ENCODE results near the gene FHAD1.
"Not testable (repeated sequence)": the region's sequence is repeated elsewhere in the genome, so short reads cannot be mapped to it uniquely, and the experiment has no call there.

FHAD1 gene

DNA sequence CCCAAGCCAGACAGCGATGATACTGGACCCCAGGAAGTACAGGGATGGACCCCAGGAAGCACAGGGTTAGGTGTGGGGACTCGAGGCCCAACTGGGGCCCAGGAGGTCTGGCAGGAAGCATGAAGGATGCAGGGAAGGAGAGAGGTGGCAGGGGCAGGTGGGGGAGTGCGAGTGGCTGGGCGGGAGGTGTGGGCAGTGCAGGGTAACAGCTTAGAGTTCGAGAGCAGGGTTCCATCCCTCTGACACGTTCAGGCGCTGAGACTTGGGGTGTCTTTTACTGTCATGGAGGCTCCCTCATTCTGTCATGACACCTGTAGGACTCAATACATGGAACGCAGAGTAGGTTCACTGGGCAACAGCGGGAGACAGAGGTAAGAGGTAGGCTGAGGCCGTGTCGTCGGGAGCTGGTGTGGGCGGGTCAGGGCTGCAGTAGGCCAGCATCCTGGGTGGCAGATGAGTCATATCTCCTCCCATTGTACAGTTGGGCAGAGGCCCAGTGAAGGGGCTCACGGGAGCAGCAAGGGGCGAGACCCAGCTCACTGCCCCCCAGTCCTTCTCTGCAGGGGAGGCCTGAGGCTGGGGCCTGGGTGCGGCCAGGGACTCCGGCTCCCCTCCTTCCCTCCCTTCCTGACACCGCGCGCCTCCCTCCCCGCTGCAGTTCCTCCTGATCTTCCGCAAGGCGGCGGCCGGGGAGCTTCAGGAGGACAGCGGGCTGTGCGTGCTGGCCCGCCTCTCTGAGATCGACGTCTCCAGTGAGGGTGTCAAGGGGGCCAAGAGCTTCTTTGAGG, 179.7 kb downstream of the FHAD1 start:
- no peak for DNase-seq (ENCODE audit: low read depth)
- no peak overlapping the region for H3K4me3 ChIP-seq (ENCODE audit: low read depth, low read length)
- TF ChIP-seq, protein P1, sequence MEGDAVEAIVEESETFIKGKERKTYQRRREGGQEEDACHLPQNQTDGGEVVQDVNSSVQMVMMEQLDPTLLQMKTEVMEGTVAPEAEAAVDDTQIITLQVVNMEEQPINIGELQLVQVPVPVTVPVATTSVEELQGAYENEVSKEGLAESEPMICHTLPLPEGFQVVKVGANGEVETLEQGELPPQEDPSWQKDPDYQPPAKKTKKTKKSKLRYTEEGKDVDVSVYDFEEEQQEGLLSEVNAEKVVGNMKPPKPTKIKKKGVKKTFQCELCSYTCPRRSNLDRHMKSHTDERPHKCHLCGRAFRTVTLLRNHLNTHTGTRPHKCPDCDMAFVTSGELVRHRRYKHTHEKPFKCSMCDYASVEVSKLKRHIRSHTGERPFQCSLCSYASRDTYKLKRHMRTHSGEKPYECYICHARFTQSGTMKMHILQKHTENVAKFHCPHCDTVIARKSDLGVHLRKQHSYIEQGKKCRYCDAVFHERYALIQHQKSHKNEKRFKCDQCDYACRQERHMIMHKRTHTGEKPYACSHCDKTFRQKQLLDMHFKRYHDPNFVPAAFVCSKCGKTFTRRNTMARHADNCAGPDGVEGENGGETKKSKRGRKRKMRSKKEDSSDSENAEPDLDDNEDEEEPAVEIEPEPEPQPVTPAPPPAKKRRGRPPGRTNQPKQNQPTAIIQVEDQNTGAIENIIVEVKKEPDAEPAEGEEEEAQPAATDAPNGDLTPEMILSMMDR (IDR thresholded peaks at IDR 0.05; ENCODE audit: low read depth, low read length, missing control alignments), result no peak
- in situ Hi-C loops (cut with HindIII; ENCODE audit: low sequenced_read_pairs), result loop anchor here (25.0 kb wide), 1 partner anchor 289 kb away; no protein-coding TSS in a partner anchor

DNA sequence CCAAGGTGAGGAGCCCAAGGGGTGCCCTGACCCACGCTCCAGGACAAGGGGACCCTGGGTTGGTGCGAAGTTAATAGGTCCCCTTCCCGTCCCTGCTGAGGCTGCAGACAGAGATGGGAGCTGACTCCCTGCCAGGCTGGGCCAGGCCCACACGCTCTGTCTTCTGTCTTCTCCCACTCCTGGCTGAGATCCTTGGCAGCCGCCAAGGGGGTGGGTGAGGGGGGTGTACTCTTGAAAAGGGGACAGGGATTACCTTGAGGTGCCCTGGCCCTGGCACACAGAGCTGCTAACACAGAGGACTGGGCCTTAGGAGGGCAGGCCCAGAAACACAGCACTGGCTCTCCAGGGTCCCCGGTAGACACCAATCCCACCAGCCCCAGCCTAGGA, 180.2 kb downstream of the FHAD1 start:
- in situ Hi-C loops (cut with HindIII; ENCODE audit: low sequenced_read_pairs), result loop anchor here (25.0 kb wide), 1 partner anchor 290 kb away; no protein-coding TSS in a partner anchor
- TF ChIP-seq, protein P1 (IDR thresholded peaks at IDR 0.05; ENCODE audit: low read depth, low read length, missing control alignments), result no peak
- no peak for DNase-seq (ENCODE audit: low read depth)
- no peak overlapping the region for H3K4me3 ChIP-seq (ENCODE audit: low read depth, low read length)

DNA sequence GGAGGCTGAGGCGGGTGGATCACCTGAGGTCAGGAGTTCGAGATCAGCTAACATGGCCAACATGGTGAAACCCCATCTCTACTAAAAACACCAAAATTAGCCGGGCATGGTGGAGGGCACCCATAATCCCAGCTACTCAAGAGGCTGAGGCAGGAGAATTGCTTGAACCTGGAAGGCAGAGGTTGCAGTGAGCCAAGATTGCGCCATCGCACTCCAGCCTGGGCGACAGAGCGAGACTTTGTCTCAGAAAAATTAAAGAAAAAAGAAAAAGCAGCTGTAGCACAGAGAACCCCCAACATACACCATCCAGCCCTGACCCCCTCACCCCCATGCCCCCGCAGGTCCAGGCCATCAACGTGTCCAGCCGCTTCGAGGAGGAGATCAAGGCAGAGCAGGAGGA, 181.2 kb downstream of the FHAD1 start:
- DNase-seq (ENCODE audit: low read depth); H3K4me3 ChIP-seq (ENCODE audit: low read depth, low read length): not testable (repeated sequence)
- in situ Hi-C loops (cut with HindIII; ENCODE audit: low sequenced_read_pairs), result loop anchor here (25.0 kb wide), 1 partner anchor 291 kb away; no protein-coding TSS in a partner anchor

DNA sequence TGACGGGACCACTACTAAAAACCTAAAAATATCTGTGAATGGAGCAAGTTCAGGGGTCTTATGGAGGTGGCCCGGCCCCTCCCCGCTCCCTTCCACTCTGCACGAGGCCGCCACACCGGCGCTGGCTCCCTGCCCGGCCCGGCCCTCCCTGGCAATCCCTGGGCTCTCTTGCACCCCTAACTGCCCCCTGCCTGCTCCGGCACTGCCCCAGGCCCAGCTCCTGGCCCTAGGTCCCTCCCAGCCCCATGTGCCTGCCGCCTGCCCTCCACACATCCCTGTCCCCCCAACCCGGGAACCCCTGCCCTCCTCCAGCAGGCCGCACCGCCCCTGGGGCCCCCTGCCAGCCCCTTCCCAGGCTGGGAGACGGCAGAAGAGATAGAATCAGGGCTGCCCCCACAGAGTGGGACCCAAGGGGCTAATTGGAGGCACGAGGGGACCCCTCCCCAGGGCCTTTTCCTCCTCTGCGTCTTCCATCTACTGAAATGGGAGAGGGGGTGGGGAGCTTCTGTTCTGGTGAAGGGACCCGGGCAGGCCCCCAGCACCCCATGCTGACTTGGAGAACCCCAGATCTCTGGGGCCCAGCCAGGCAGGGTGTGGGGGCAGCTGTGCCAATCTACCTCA, 181.9 kb downstream of the FHAD1 start:
- no peak overlapping the region for H3K4me3 ChIP-seq (ENCODE audit: low read depth, low read length)
- no peak for DNase-seq (ENCODE audit: low read depth)
- in situ Hi-C loops (cut with HindIII; ENCODE audit: low sequenced_read_pairs), result loop anchor here (25.0 kb wide), 1 partner anchor 292 kb away; no protein-coding TSS in a partner anchor
- TF ChIP-seq, protein P1 (IDR thresholded peaks at IDR 0.05; ENCODE audit: low read depth, low read length, missing control alignments), result no peak

DNA sequence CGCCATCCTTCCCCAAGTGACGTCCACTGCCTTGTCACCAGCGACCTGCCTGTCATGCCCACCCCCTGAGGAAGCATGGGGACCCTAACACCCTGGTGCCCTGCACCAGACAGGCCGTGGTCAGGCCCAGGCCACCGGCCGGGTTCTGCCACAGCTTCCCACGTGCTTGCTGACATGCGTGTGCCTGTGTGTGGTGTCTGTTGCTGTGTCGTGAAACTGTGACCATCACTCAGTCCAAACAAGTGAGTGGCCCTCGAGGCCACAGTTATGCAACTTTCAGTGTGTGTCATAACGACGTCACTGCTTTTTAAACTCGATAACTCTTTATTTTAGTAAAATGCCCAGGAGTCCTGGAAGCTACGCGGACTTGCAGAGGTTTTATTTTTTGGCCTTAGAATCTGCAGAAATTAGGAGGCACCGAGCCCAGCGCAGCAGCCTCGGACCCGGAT, 182.7 kb downstream of the FHAD1 start:
- DNase-seq (ENCODE audit: low read depth), result no peak
- H3K4me3 ChIP-seq (ENCODE audit: low read depth, low read length), result no peak overlapping the region
- TF ChIP-seq, protein P1 (IDR thresholded peaks at IDR 0.05; ENCODE audit: low read depth, low read length, missing control alignments), result no peak
- in situ Hi-C loops (cut with HindIII; ENCODE audit: low sequenced_read_pairs), result loop anchor here (25.0 kb wide), 1 partner anchor 292 kb away; no protein-coding TSS in a partner anchor

DNA sequence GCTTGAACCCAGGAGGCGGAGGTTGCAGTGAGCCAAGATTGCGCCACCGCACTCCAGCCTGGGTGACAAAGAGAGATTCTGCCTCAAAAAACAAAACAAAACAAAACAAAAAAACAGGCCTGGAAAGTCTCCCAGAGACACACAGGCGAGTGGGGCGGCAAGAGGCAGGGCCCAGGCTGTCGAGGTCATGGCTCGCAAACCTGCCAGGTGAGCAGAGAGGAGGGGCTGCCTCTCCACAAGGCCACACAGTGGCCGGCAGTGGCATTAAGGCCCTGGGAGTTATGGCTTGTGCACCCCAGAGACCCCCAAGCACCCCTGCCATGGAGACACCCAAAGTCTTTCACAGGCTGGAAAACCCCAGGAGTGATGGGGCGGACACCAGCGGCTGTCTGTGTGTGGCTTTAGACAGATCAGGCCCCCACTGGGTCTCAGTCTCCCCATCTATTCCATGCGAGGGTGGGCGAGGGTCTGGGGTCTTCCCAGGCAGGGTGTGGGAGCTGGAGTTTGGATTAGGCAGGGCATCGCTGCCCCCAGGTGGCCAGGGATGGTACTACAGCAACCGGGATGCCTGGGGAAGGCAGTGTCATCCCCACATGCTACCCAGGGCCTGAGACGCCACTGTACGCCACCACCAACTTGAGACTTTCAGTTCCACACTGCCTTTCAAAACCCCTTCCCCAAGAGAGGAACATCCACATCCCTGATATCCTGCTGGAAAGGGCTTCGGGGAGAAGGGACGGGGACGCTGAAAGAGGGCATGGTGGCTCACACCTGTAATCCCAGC, 184.0 kb downstream of the FHAD1 start:
- H3K4me3 ChIP-seq (ENCODE audit: low read depth, low read length), result no peak overlapping the region
- in situ Hi-C loops (cut with HindIII; ENCODE audit: low sequenced_read_pairs), result loop anchor here (25.0 kb wide), 1 partner anchor 294 kb away; no protein-coding TSS in a partner anchor
- no peak for DNase-seq (ENCODE audit: low read depth)
- TF ChIP-seq, protein P1 (IDR thresholded peaks at IDR 0.05; ENCODE audit: low read depth, low read length, missing control alignments), result peak; percentile 93
